Endothelial cell of hepatic sinusoid (primary cell): ENCODE results near the gene FZD2.
"Not testable (repeated sequence)": the region's sequence is repeated elsewhere in the genome, so short reads cannot be mapped to it uniquely, and the experiment has no call there.

Experiments
- in situ Hi-C: cut with HindIII; loops from 2 replicates; pipeline ENCODE4 v1.10.0; 2017; ENCODE audit warnings: low sequenced_read_pairs

Gene FZD2

GRCh38 chr17:44556832-44557606 is at the start of gene FZD2:
Gene FZD2 (plus strand): TSS chr17:44557484. CDS start chr17:44557689, 205 bp downstream.
- in situ Hi-C loops, result no loop called here

DNA sequence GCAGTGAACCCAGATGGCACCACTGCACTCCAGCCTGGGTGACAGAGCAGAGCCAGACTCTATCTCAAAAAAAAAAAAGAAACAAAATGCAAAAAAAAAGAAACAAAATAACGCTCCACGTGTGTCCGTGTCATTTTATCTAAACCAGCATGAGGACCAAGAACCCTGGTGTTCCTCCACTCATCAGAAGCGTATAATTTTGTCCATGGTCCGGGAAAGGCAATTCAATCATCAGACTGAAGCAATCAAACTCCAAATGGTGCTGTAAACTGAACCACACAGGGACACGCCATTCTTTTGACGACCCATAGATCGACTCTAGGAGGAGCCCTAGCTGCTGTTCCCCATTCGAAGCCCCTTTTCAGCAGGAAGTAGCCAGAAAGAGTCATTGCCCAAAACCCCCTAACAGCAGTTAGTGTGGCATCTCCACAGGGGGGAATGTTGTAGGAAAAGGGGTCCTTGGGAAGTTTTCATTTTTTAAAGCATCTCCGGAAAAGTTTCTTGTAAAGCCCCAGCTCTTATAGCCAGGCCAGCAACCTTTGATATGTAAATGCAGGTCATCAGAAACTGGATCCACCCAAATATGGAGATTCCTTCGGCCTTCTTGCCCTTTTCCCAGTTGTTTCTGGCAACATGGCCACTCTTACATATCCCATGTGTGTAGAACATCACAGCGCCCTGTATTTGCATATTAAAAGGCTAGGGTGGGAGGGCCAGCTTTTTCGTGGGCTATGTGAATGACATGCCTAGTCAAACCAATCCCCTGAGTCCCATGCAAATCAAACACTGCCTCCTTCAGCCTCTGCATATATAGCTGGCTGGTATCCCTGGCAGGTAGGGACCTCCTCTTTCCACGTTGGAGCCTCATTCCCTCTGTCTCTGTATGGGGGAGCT is 45.8 kb upstream of the FZD2 start:
- in situ Hi-C loops, result not testable (repeated sequence)

DNA sequence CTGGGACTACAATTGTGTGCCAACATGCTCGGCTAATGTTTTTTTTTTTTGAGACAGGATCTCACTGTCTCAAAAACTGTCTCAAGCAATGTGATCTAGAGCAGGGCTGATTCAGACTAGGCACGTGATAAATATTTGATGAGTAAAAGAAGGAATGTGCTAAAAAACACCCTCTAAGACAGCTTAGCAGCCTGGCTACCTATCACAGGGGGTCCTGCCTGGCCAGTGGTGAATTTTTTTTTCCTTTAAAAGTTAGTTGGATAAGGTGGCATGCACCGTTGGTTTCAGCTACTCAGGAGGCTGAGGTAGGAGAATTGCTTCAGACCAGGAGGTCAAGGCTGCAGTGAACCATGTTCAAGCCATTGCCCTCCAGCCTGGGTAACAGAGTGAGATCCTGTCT is 39.3 kb upstream of the FZD2 start:
- in situ Hi-C loops, result no loop called here

DNA sequence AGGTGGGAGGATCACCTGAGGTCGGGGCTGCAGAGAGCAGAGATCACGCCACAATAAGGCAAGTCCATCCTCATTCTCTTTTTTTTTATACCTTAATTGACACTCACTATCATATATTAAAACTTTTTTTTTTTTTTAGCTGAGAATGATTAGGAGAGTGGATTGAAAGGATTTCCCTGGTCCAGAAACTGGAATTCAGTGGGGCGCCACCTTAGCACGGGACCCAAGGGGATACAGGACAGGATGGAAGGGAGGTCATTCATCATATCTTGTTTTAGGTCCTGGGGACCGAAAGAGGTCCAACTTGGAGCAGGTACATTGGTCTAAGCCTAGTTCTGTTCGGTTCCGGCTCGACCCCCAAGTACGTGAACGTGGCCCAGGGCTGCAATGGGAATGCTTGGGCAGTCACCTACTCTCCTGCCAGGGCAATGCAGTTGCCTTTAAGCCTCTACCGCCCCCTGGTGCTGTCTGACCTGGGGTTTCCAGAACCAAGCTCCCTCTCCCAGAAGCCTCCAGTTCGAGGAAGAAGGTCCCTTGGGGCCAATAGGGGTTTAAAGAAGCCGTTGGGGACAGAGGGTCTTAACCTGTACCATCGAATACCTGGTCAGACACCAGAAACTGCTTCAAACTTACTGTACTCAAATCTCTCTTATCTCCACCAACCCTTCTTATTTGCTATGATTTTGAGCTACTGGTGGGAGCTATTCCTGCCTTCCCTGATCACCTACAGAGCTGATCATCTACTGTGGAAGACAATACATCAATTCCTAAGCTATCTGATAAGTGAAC is 34.2 kb upstream of the FZD2 start:
- in situ Hi-C loops, result no loop called here

- in situ Hi-C loops, result no loop called here
Measured at GRCh38 chr17:44523672-44523972, 33.7 kb upstream of the FZD2 start.

GRCh38 chr17:44527102-44527501 is 30.2 kb upstream of the FZD2 start:
- in situ Hi-C loops, result no loop called here

- in situ Hi-C loops, result no loop called here
Measured at GRCh38 chr17:44527954-44528353, 29.3 kb upstream of the FZD2 start.

GRCh38 chr17:44529864-44530263 is 27.4 kb upstream of the FZD2 start:
- in situ Hi-C loops, result loop anchor here (5.0 kb wide), 1 partner anchor 138 kb away; no protein-coding TSS in a partner anchor

DNA sequence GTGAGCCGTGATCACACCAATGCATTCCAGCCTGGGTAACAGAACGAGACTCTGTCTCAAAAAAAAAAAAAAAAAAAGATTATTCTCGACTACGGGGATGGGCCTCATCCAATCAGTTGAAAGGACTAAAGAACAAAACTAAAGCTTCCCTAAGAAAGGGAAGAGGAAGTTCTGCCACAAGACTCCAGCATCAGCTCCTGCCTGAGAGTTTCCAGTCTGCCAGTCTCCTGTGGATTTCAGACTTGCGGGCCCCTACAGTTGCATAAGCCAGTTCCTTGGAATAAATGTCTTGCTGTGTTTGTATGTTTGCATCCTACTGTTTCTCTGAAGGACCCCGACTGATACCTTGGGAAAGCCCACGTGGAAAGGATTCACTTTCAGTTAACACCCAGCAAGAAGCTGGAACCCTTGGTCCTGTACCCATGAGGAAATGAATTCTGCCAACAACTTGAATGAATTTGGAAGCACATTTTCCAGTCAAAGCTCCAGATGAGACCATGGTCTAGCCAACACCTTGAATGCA is 26.3 kb upstream of the FZD2 start:
- in situ Hi-C loops, result loop anchor here (5.0 kb wide), 1 partner anchor 139 kb away; no protein-coding TSS in a partner anchor

DNA sequence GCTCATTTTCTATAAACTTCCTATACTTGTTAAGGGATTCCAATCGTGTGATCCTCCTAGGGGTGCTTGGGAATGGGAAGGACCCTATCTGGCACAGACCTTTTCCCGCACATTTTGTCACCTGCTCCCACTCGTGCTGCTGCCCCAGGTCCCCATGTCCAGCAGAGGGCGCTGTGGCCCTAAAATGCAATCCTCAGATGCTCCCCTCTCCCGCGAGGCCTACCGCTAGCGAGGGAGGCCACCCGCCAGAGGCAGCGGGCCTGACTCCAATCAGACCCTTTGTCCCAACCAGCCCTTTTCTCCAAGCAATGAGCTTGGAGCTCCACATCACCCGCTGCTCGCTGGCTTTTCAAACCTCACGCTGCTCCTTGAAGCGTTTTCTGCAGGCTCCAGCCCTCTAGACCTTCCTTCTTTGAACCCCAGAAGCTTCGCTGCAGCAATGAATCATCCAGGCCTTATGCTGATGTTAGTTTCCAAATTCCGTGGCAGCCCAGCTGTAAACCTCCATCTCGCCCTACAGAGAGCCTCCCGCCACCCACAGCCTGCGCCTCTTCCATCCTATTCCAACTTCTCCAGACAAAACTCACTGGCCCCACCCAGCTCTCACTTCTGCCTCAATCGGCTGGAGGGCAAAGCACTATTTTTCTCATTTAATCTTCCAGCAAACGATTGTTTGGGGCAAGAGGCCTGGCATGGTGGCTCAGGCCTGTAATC is 23.6 kb upstream of the FZD2 start:
- in situ Hi-C loops, result loop anchor here (5.0 kb wide), 1 partner anchor 141 kb away; no protein-coding TSS in a partner anchor

- in situ Hi-C loops, result no loop called here
Measured at GRCh38 chr17:44536090-44536953, 21.0 kb upstream of the FZD2 start.

GRCh38 chr17:44537922-44538321 is 19.4 kb upstream of the FZD2 start:
- in situ Hi-C loops, result not testable (repeated sequence)

GRCh38 chr17:44539673-44540072 is 17.6 kb upstream of the FZD2 start:
- in situ Hi-C loops, result loop anchor here (5.0 kb wide), 1 partner anchor 88 kb away; no protein-coding TSS in a partner anchor

DNA sequence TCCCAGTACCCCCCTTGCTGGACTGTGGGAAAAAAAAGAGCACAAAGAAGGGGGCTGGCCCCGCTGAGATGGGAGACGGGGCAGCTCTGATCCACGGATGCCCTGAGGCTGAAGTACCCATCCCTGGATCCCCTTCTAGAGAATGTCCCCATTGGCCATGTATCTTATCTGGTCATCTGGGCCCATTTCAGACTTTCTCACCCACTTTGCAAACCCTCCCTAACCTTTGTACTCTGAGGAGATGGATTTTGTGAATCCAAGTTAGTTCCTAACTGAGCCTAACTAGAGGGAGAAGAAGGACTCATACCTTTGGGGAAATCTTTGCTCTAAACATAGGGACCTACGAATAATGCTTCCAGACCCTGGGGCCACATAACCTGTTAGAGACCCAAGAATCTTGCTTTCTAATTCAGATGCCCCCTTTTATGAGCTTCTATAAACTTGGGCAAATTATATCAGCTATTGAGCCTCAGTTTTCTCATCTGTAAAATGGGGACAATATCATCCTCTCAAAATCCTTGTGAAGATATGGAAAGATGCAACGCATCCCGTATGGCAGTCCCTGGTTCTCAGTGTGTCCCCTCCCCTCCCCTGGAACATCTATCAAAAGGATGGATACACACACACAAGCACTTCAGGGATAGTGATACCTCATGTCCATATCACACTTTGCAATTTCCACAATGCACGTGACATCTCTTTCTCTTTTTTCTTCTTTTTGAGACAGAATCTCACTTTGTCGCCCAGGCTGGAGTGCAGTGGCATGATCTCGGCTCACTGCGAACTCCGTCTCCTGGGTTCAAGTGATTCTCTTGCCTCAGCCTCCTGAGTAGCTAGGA is 16.8 kb upstream of the FZD2 start:
- in situ Hi-C loops, result loop anchor here (5.0 kb wide), 1 partner anchor 87 kb away; no protein-coding TSS in a partner anchor

- in situ Hi-C loops, result loop anchor here (5.0 kb wide), 1 partner anchor 85 kb away; no protein-coding TSS in a partner anchor
Measured at GRCh38 chr17:44541884-44542581, 15.3 kb upstream of the FZD2 start.

DNA sequence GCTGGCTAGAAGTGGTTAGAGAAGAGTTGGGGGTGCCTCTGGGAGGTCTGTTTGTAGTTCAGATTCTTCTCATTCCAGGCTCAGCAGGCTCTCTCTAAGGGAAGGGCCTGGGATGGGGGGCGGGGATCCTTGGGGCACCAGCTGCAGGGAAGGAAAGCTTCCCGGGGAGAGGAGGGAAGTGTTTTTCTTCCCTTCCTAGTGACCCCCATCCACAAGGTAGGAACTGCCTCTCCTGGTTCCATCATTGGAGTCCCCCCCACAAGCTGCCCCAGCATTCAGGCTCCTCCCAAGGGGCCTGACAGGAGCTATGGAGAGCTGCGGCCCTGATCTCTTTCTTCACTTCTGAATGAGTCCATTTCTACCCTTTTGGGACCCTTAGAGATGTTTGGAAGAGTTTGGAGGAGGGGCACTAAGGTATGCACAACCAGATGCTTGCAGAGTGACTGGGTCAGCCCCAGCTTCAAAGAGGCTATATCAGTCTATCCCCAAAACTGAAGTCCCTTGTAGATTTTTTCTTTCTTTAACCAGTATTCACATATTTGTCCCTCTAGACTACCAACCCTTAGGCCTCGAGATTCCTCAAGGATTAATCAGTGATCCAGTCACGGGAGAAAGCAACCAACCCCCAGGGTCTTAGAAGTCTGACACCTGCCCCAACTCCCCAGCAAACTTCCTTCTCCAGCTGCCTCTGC is 13.9 kb upstream of the FZD2 start:
- in situ Hi-C loops, result loop anchor here (5.0 kb wide), 1 partner anchor 84 kb away; no protein-coding TSS in a partner anchor
